ENCODE results near the gene FAM199X.

GRCh38 chrX:104165894-104166734 is at the start of gene FAM199X:
- peak; percentile 67 to 90 (median 89) for TF ChIP-seq CTCF (IDR thresholded peaks at IDR 0.05)
- peak; percentile 44 to 77 for TF ChIP-seq POLR2A (IDR thresholded peaks at IDR 0.05)
